K562 (cell line): ENCODE results near the gene SMIM41. TPM values are rescaled to one million over a fixed set of nuclear protein-coding genes. Genes with fewer than 3 reads are reported as not detected.

Experiments used
- ATAC-seq: fragments of 200-7000 bp; cut with Tn5 transposase; 3 replicates; pipeline ENCODE4 v1.9.1; 2020; ENCODE audit warnings: moderate library complexity
- BruUV-seq: library from RNA; stranded (reverse); fragments of 400-500 nt; replicated peaks from 2 replicates; lab custom pipeline; 2021; lab: Mats Ljungman, UMichigan
- CTCF ChIA-PET: fragments of 300-600 bp; formaldehyde crosslinking; extraction: SDS; loops from one replicate; lab custom pipeline; 2021; ENCODE audit warnings: low intra/inter-chr PET ratio; lab: Yijun Ruan, JAX
- POLR2A ChIA-PET: fragments of 300-600, 350-650 bp; sonication (Branson Sonifier 250); formaldehyde crosslinking; extraction: SDS; loops from one replicate; lab custom pipeline; 2021; ENCODE audit warnings: antibody characterized with exemption, inconsistent platforms; lab: Yijun Ruan, JAX
- DNase-seq, 4 experiments: peaks; one replicate each; pipeline versions ENCODE4 v3.0.0 to v3.0.0-alpha.2; 2011 to 2018; ENCODE audit warnings: low spot score in 3 of 4, mixed read lengths in 3 of 4; ENCODE audit errors: extremely low read depth in 1 of 4
- FAIRE-seq: peaks from 2 replicates; lab custom pipeline; 2011; peaks lifted over from hg19 to GRCh38; lab: Jason Lieb, UNC
- H2AFZ ChIP-seq: 2 replicates; pipeline ENCODE4 v1.6.0; 2011; ENCODE audit warnings: low read depth, low read length, control low read depth, inconsistent platforms
- H3K27ac ChIP-seq: fragments of 200-600 bp; 3 replicates; pipeline ENCODE4 v1.8.0; 2011; ENCODE audit warnings: low read depth, mild to moderate bottlenecking, control low read depth, inconsistent platforms, low read length, moderate library complexity, mixed read lengths; ENCODE audit errors: extremely low read depth
- H3K27me3 ChIP-seq, 2 experiments: fragments of 300-600 bp in 1 of 2; 2 replicates in 1 of 2; 3 replicates in 1 of 2; pipeline versions ENCODE4 v1.6.0 to v1.8.0; 2011; ENCODE audit warnings: inconsistent platforms in 2 of 2, low read length in 2 of 2, mild to moderate bottlenecking in 1 of 2, mixed read lengths in 1 of 2, moderate library complexity in 1 of 2; ENCODE audit not compliant: control insufficient read depth in 2 of 2, insufficient read depth in 2 of 2
- H3K36me3 ChIP-seq: fragments of 300-600 bp; 3 replicates; pipeline ENCODE4 v1.8.0; 2011; ENCODE audit warnings: mild to moderate bottlenecking, low read length, inconsistent platforms; ENCODE audit not compliant: control insufficient read depth, insufficient read depth
- H3K4me1 ChIP-seq, 2 experiments: fragments of 200-600 bp in 1 of 2; replicated peaks in 1 of 2; 2 replicates in 1 of 2; 3 replicates in 1 of 2; pipeline versions ENCODE4 v1.5.1 to v1.8.0; 2011; ENCODE audit warnings: inconsistent platforms in 2 of 2, low read length in 2 of 2, mild to moderate bottlenecking in 1 of 2, mixed read lengths in 1 of 2, moderate library complexity in 1 of 2; ENCODE audit not compliant: control insufficient read depth in 2 of 2, insufficient read depth in 2 of 2
- H3K4me2 ChIP-seq: 2 replicates; pipeline ENCODE4 v1.6.1; 2011; ENCODE audit warnings: low read length, control low read depth, inconsistent platforms, mixed read lengths; ENCODE audit not compliant: insufficient read depth
- H3K4me3 ChIP-seq: fragments of 200-600 bp; sonication (generic), shearing (Covaris generic); 2 replicates; pipeline ENCODE4 v1.5.1; 2016; ENCODE audit warnings: control low read depth, inconsistent platforms
- H3K79me2 ChIP-seq: fragments of 200-600 bp; 3 replicates; pipeline ENCODE4 v1.8.0; 2011; ENCODE audit warnings: low read length, inconsistent platforms; ENCODE audit not compliant: control insufficient read depth, insufficient read depth
- H3K9ac ChIP-seq, 2 experiments: 2 replicates each; pipeline versions ENCODE4 v1.6.0 to v1.6.1; 2011; ENCODE audit warnings: low read depth in 2 of 2, low read length in 2 of 2, control low read depth in 1 of 2, inconsistent platforms in 1 of 2, mild to moderate bottlenecking in 1 of 2, mixed read lengths in 1 of 2; ENCODE audit not compliant: insufficient read depth in 1 of 2
- H3K9me1 ChIP-seq: one replicate; pipeline ENCODE4 v1.6.0; 2011; ENCODE audit warnings: inconsistent platforms, mild to moderate bottlenecking, low read length, moderate library complexity; ENCODE audit not compliant: control insufficient read depth, insufficient read depth
- H3K9me3 ChIP-seq: replicated peaks from 2 replicates; pipeline ENCODE4 v1.5.1; 2011; ENCODE audit warnings: low read depth, low read length, inconsistent platforms; ENCODE audit not compliant: control insufficient read depth, insufficient read depth
- H4K20me1 ChIP-seq: replicated peaks from 2 replicates; pipeline ENCODE4 v1.6.1; 2011; ENCODE audit warnings: low read length, inconsistent platforms, mixed read lengths; ENCODE audit not compliant: control insufficient read depth, insufficient read depth
- CBX1 ChIP-seq: sonication (generic); IDR thresholded peaks from 2 replicates; pipeline ENCODE4 v1.6.1; 2016; ENCODE audit warnings: antibody characterized with exemption, low read depth, mild to moderate bottlenecking
- CEBPZ ChIP-seq: fragments of 150-350 bp; IDR thresholded peaks from 2 replicates; pipeline ENCODE4 v1.6.1; 2014; ENCODE audit warnings: low read depth, mild to moderate bottlenecking, low read length, borderline replicate concordance
- KLF10 ChIP-seq: fragments of 250-450 bp; sonication (Bioruptor Pico); IDR thresholded peaks from 2 replicates; pipeline ENCODE4 v1.6.1; 2021; ENCODE audit warnings: matching md5 sums
- MAFF ChIP-seq: IDR thresholded peaks from 2 replicates; pipeline ENCODE4 v1.6.1; 2012; ENCODE audit warnings: low read length, improper control_type of control experiment
- ZNF121 ChIP-seq: sonication (generic); formaldehyde crosslinking; conservative IDR thresholded peaks from 2 replicates; pipeline ENCODE4 v1.8.0; 2022; ENCODE audit warnings: missing genetic modification reagents
- ZNF165 ChIP-seq: fragments of 250-450 bp; sonication (Bioruptor Pico); IDR thresholded peaks from 2 replicates; pipeline ENCODE4 v1.4.0; 2020; ENCODE audit warnings: borderline replicate concordance
- ZNF324 ChIP-seq: fragments of 250-450 bp; sonication (Bioruptor Pico); IDR thresholded peaks from 2 replicates; pipeline ENCODE4 v1.4.0; 2020; ENCODE audit warnings: mild to moderate bottlenecking
- ZNF347 ChIP-seq: fragments of 450-650 bp; formaldehyde crosslinking; IDR thresholded peaks from 2 replicates; pipeline ENCODE4 v1.4.0; 2020; ENCODE audit warnings: low read depth, mild to moderate bottlenecking, moderate library complexity
- WGBS: fragments of 100-300 bp; shearing (Covaris generic); methylation state at CpG from one replicate; pipeline ENCODE4 v1.1.6; 2016; ENCODE audit warnings: low coverage, mixed read lengths; ENCODE audit not compliant: insufficient coverage; ENCODE audit errors: missing lambda C conversion rate; 5-methylcytosine and 5-hydroxymethylcytosine counted together
- in situ Hi-C: fragments of 300-500 bp; cut with MboI; formaldehyde crosslinking; loops from 4 replicates; pipeline ENCODE4 v1.15.0; 2018; ENCODE audit warnings: inconsistent platforms, mixed read lengths
- intact Hi-C: fragments of 100-400 bp; cut with micrococcal nuclease; formaldehyde crosslinking; loops from 2 replicates; pipeline ENCODE4 v1.14.2; 2022
- polyA plus RNA-seq, 8 experiments: library from polyadenylated mRNA; depleted of rRNA in 4 of 8; stranded (reverse) in 5 of 8; unstranded in 3 of 8; fragments of >200 nt; fragmentation: Nextera tagmentation in 2 of 8; fragmentation: Illumina TruSeq in 1 of 8; extraction: Ambion mirVana in 2 of 8; extraction: Trizol in 1 of 8; gene quantifications; 2 replicates each; pipeline versions ENCODE4 v1.2.1 to v1.2.3, GENCODE V29; 2011 to 2014; ENCODE audit warnings: inconsistent platforms in 1 of 8, missing spikeins in 1 of 8
- total RNA-seq, 7 experiments: library from RNA; depleted of rRNA in 6 of 7; stranded (reverse); fragments of >200 nt in 6 of 7; fragmentation: Illumina TruSeq in 2 of 7; extraction: Trizol in 2 of 7; gene quantifications; 2 replicates each; pipeline versions ENCODE4 v1.2.1 to v1.2.3, GENCODE V29; 2011 to 2021; ENCODE audit warnings: low replicate concordance in 1 of 7
- TF ChIP-seq, protein P1 (sequence below): fragments of 450-650 bp; IDR thresholded peaks from 2 replicates; pipeline ENCODE4 v1.6.1; 2016; ENCODE audit warnings: mild to moderate bottlenecking, moderate library complexity

The SMIM41 gene
- total and polyA plus RNA-seq, 9 of the 15 experiments (the other 6 are each of a cell fraction or from before 2014, with no cell fraction given), result not detected

DNA sequence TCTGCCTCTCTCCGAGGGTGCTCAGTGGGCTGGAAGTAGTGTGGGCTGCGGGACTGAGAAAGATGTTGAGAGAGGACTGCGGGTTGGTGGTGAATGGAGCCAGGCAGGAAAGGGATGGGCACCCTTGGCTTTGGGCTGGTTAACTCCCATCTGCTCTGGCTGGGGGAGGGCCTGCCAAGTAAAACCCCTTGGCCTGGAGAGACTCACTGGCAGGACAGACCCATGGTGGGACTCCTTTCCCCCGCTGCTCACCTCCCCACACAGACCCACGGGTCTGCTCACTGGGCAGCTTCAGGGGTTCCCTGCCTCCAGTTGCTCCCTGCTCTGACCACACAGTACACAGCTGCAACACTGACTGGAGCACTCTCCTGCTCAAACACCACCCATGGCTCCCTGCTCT, 58.2 kb downstream of the SMIM41 start:
- in situ Hi-C loops, result no loop called here
- H3K9ac ChIP-seq, result no peak overlapping the region; a peak in 1 of 4 replicates
- TF ChIP-seq KLF10 (CRISPR knock-in tag), result no peak
- no peak for TF ChIP-seq MAFF
- TF ChIP-seq ZNF121 (CRISPR knock-in tag), result no peak
- no peak for TF ChIP-seq CEBPZ
- TF ChIP-seq, protein P1, sequence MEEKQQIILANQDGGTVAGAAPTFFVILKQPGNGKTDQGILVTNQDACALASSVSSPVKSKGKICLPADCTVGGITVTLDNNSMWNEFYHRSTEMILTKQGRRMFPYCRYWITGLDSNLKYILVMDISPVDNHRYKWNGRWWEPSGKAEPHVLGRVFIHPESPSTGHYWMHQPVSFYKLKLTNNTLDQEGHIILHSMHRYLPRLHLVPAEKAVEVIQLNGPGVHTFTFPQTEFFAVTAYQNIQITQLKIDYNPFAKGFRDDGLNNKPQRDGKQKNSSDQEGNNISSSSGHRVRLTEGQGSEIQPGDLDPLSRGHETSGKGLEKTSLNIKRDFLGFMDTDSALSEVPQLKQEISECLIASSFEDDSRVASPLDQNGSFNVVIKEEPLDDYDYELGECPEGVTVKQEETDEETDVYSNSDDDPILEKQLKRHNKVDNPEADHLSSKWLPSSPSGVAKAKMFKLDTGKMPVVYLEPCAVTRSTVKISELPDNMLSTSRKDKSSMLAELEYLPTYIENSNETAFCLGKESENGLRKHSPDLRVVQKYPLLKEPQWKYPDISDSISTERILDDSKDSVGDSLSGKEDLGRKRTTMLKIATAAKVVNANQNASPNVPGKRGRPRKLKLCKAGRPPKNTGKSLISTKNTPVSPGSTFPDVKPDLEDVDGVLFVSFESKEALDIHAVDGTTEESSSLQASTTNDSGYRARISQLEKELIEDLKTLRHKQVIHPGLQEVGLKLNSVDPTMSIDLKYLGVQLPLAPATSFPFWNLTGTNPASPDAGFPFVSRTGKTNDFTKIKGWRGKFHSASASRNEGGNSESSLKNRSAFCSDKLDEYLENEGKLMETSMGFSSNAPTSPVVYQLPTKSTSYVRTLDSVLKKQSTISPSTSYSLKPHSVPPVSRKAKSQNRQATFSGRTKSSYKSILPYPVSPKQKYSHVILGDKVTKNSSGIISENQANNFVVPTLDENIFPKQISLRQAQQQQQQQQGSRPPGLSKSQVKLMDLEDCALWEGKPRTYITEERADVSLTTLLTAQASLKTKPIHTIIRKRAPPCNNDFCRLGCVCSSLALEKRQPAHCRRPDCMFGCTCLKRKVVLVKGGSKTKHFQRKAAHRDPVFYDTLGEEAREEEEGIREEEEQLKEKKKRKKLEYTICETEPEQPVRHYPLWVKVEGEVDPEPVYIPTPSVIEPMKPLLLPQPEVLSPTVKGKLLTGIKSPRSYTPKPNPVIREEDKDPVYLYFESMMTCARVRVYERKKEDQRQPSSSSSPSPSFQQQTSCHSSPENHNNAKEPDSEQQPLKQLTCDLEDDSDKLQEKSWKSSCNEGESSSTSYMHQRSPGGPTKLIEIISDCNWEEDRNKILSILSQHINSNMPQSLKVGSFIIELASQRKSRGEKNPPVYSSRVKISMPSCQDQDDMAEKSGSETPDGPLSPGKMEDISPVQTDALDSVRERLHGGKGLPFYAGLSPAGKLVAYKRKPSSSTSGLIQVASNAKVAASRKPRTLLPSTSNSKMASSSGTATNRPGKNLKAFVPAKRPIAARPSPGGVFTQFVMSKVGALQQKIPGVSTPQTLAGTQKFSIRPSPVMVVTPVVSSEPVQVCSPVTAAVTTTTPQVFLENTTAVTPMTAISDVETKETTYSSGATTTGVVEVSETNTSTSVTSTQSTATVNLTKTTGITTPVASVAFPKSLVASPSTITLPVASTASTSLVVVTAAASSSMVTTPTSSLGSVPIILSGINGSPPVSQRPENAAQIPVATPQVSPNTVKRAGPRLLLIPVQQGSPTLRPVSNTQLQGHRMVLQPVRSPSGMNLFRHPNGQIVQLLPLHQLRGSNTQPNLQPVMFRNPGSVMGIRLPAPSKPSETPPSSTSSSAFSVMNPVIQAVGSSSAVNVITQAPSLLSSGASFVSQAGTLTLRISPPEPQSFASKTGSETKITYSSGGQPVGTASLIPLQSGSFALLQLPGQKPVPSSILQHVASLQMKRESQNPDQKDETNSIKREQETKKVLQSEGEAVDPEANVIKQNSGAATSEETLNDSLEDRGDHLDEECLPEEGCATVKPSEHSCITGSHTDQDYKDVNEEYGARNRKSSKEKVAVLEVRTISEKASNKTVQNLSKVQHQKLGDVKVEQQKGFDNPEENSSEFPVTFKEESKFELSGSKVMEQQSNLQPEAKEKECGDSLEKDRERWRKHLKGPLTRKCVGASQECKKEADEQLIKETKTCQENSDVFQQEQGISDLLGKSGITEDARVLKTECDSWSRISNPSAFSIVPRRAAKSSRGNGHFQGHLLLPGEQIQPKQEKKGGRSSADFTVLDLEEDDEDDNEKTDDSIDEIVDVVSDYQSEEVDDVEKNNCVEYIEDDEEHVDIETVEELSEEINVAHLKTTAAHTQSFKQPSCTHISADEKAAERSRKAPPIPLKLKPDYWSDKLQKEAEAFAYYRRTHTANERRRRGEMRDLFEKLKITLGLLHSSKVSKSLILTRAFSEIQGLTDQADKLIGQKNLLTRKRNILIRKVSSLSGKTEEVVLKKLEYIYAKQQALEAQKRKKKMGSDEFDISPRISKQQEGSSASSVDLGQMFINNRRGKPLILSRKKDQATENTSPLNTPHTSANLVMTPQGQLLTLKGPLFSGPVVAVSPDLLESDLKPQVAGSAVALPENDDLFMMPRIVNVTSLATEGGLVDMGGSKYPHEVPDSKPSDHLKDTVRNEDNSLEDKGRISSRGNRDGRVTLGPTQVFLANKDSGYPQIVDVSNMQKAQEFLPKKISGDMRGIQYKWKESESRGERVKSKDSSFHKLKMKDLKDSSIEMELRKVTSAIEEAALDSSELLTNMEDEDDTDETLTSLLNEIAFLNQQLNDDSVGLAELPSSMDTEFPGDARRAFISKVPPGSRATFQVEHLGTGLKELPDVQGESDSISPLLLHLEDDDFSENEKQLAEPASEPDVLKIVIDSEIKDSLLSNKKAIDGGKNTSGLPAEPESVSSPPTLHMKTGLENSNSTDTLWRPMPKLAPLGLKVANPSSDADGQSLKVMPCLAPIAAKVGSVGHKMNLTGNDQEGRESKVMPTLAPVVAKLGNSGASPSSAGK, result no peak
- no peak for TF ChIP-seq ZNF165 (CRISPR knock-in tag)
- no peak for TF ChIP-seq ZNF324 (CRISPR knock-in tag)
- TF ChIP-seq ZNF347 (CRISPR knock-in tag), result no peak
- TF ChIP-seq CBX1, result no peak

More for the DNA sequence above, 58.2 kb downstream of the SMIM41 start:
- Histone ChIP-seq H2AFZ (no peak overlapping the region), H3K9me3 (no peaks in the 10 kb centered on the region), H3K36me3 (no peaks in the 10 kb centered on the region), H3K4me3 (no peak overlapping the region), H3K27ac (no peak overlapping the region), H3K27me3 (peaks cover 32 to 56% of the 10 kb centered on the region in 2 experiments), H3K79me2 (no peaks in the 10 kb centered on the region), H4K20me1 (no peaks in the 10 kb centered on the region; the same call in 1 of the 2 replicates), H3K4me1 (no peaks in the 10 kb centered on the region), H3K9me1 (no peaks in the 10 kb centered on the region), H3K4me2 (no peak overlapping the region)
- 0% methylated on average over 4 of the region's 5 CpGs for WGBS
- BruUV-seq, result no TSS peak
- no peak for FAIRE-seq
- ChIA-PET POLR2A (interaction anchor here (1.6 kb wide), 1 partner anchor 10 kb away, joined by 4 read pairs; no protein-coding TSS in a partner anchor), CTCF (no interaction called here)
- ATAC-seq, result no peak
- no peak for DNase-seq
- intact Hi-C loops, result no loop called here
